HepG2 (cell line): ENCODE measurements around the gene RHAG. TPM values are rescaled to one million over a fixed set of nuclear protein-coding genes. Genes with fewer than 3 reads are reported as not detected.

ENCODE experiments used
- ATAC-seq: fragments of 200-7000 bp; cut with Tn5 transposase; 3 replicates; pipeline ENCODE4 v1.9.1; 2020; ENCODE audit warnings: mild to moderate bottlenecking, moderate library complexity
- BruUV-seq: library from RNA; stranded (reverse); fragments of 400-500 nt; replicated peaks from 2 replicates; lab custom pipeline; 2021; lab: Mats Ljungman, UMichigan
- CTCF ChIA-PET: fragments of 300-600 bp; formaldehyde crosslinking; extraction: SDS; loops from one replicate; lab custom pipeline; 2021; ENCODE audit warnings: low total read pairs, inconsistent platforms, low intra/inter-chr PET ratio; lab: Yijun Ruan, JAX
- POLR2A ChIA-PET: fragments of 350-600 bp; sonication (Branson Sonifier 250); formaldehyde crosslinking; loops from one replicate; lab custom pipeline; 2020; ENCODE audit warnings: antibody characterized with exemption, inconsistent platforms; lab: Yijun Ruan, JAX
- DNase-seq: peaks from one replicate; pipeline ENCODE4 v3.0.0-alpha.2; 2015; ENCODE audit warnings: low spot score
- FAIRE-seq: peaks from 3 replicates; lab custom pipeline; 2011; peaks lifted over from hg19 to GRCh38; lab: Jason Lieb, UNC
- H2AFZ ChIP-seq: one replicate; pipeline ENCODE4 v1.6.1; 2011; ENCODE audit warnings: low read length, inconsistent platforms
- H3K27ac ChIP-seq: fragments of 300-600 bp; 3 replicates; pipeline ENCODE4 v1.8.0; 2011; ENCODE audit warnings: mixed run types, mild to moderate bottlenecking, mixed read lengths, low read length, inconsistent platforms; ENCODE audit not compliant: insufficient read depth; ENCODE audit errors: extremely low read length
- H3K27me3 ChIP-seq, 2 experiments: fragments of 200-600 bp in 1 of 2; 2 replicates in 1 of 2; 3 replicates in 1 of 2; pipeline versions ENCODE4 v1.6.0 to v1.8.0; 2011; ENCODE audit warnings: low read length in 2 of 2, mild to moderate bottlenecking in 2 of 2, moderate library complexity in 2 of 2, inconsistent platforms in 1 of 2; ENCODE audit not compliant: insufficient read depth in 2 of 2, control insufficient read depth in 1 of 2
- H3K36me3 ChIP-seq, 2 experiments: fragments of 200-600 bp in 1 of 2; replicated peaks in 1 of 2; 2 replicates in 1 of 2; 3 replicates in 1 of 2; pipeline versions ENCODE4 v1.5.1 to v1.8.0; 2011; ENCODE audit warnings: low read length in 2 of 2, inconsistent platforms in 1 of 2; ENCODE audit not compliant: insufficient read depth in 2 of 2, control insufficient read depth in 1 of 2
- H3K4me1 ChIP-seq: 2 replicates; pipeline ENCODE4 v1.5.1; 2012; ENCODE audit warnings: low read length, inconsistent platforms; ENCODE audit not compliant: insufficient read depth
- H3K4me2 ChIP-seq: 2 replicates; pipeline ENCODE4 v1.6.0; 2011; ENCODE audit warnings: low read depth, low read length, inconsistent platforms
- H3K4me3 ChIP-seq, 3 experiments: fragments of 200-600 bp in 1 of 3; sonication (generic), shearing (Covaris generic) in 1 of 3; replicated peaks in 1 of 3; 2 replicates each; pipeline ENCODE4 v1.5.1; 2011 to 2016; ENCODE audit warnings: low read length in 3 of 3, inconsistent platforms in 2 of 3, low read depth in 2 of 3, mild to moderate bottlenecking in 2 of 3, control low read depth in 1 of 3, mixed read lengths in 1 of 3; ENCODE audit not compliant: insufficient read depth in 1 of 3
- H3K79me2 ChIP-seq: one replicate; pipeline ENCODE4 v1.6.1; 2011; ENCODE audit warnings: low read length, inconsistent platforms; ENCODE audit not compliant: insufficient read depth
- H3K9ac ChIP-seq: 2 replicates; pipeline ENCODE4 v1.6.0; 2011; ENCODE audit warnings: mild to moderate bottlenecking, low read depth, low read length, inconsistent platforms; ENCODE audit not compliant: insufficient read depth
- H3K9me3 ChIP-seq: 2 replicates; pipeline ENCODE4 v1.5.1; 2012; ENCODE audit warnings: mild to moderate bottlenecking, low read length
- H4K20me1 ChIP-seq: 2 replicates; pipeline ENCODE4 v1.6.0; 2011; ENCODE audit warnings: inconsistent platforms, mild to moderate bottlenecking, low read length, moderate library complexity; ENCODE audit not compliant: insufficient read depth
- HMGA1 ChIP-seq: sonication (generic); formaldehyde crosslinking; conservative IDR thresholded peaks from 2 replicates; pipeline ENCODE4 v1.4.0; 2020; ENCODE audit warnings: missing genetic modification reagents
- IKZF4 ChIP-seq: sonication (generic); formaldehyde crosslinking; IDR thresholded peaks from 2 replicates; pipeline ENCODE4 v1.5.1; 2020; ENCODE audit warnings: borderline replicate concordance, mild to moderate bottlenecking, low read depth, missing genetic modification reagents; ENCODE audit errors: not compliant biosample characterization
- MAFG ChIP-seq: sonication (generic); formaldehyde crosslinking; IDR thresholded peaks from 2 replicates; pipeline ENCODE4 v1.5.1; 2020; ENCODE audit warnings: mild to moderate bottlenecking, missing genetic modification reagents
- NFRKB ChIP-seq: fragments of 450-650 bp; IDR thresholded peaks from 2 replicates; pipeline ENCODE4 v1.6.1; 2017
- ZFP36L2 ChIP-seq: sonication (generic); formaldehyde crosslinking; IDR thresholded peaks from 2 replicates; pipeline ENCODE4 v1.4.0; 2020; ENCODE audit warnings: missing genetic modification reagents
- ZNF350 ChIP-seq: sonication (generic); formaldehyde crosslinking; IDR thresholded peaks from 2 replicates; pipeline ENCODE4 v1.4.0; 2020; ENCODE audit warnings: mild to moderate bottlenecking, low read depth, missing genetic modification reagents, borderline replicate concordance
- ZNF407 ChIP-seq: sonication (generic); formaldehyde crosslinking; IDR thresholded peaks from one replicate; pipeline ENCODE4 v1.5.1; 2020; ENCODE audit warnings: mild to moderate bottlenecking, missing genetic modification reagents; ENCODE audit errors: not compliant biosample characterization
- ZNF512B ChIP-seq: sonication (generic); formaldehyde crosslinking; IDR thresholded peaks from 2 replicates; pipeline ENCODE4 v1.5.1; 2020; ENCODE audit warnings: missing genetic modification reagents, mild to moderate bottlenecking, borderline replicate concordance
- ZNF570 ChIP-seq: sonication (generic); formaldehyde crosslinking; IDR thresholded peaks from 2 replicates; pipeline ENCODE4 v1.4.0; 2020; ENCODE audit warnings: mild to moderate bottlenecking, missing genetic modification reagents, borderline replicate concordance
- WGBS: methylation state at CpG from one replicate; pipeline ENCODE4 v1.1.6; 2017; ENCODE audit warnings: low lambda C conversion rate; 5-methylcytosine and 5-hydroxymethylcytosine counted together
- in situ Hi-C: cut with HindIII; loops from 2 replicates; pipeline ENCODE4 v1.10.0; 2017; ENCODE audit warnings: low pct_unique_long_range_greater_than_20kb; ENCODE audit not compliant: extremely low pct_ligation_motif_present
- intact Hi-C: fragments of 100-400 bp; cut with micrococcal nuclease; formaldehyde crosslinking; loops from one replicate; pipeline ENCODE4 v1.10.0; 2022; ENCODE audit not compliant: unreplicated experiment
- polyA plus RNA-seq, 8 experiments: library from polyadenylated mRNA; depleted of rRNA in 3 of 8; stranded (reverse) in 7 of 8; unstranded in 1 of 8; fragments of >200 nt; fragmentation: Illumina TruSeq in 4 of 8; extraction: Trizol in 4 of 8; gene quantifications; 2 replicates each; pipeline versions ENCODE4 v1.2.1 to v1.2.3, GENCODE V29; 2011 to 2016; ENCODE audit warnings: low read depth in 4 of 8, missing spikeins in 1 of 8, mixed read lengths in 1 of 8; ENCODE audit not compliant: insufficient read depth in 1 of 8
- total RNA-seq, 5 experiments: library from RNA; depleted of rRNA; stranded (reverse); fragments of >200 nt; fragmentation: Illumina TruSeq; extraction: Trizol; gene quantifications; 2 replicates each; pipeline ENCODE4 v1.2.3, GENCODE V29; 2016; ENCODE audit warnings: low read depth in 1 of 5

Gene RHAG
- total and polyA plus RNA-seq, 2 of the 13 experiments (the other 11 are each of a cell fraction or from before 2014, with no cell fraction given): not detected

GRCh38 chr6:49662231-49662891, 25.7 kb upstream of the RHAG start:
- in situ Hi-C loops (no loop called here), intact Hi-C loops (no loop called here)
- ChIA-PET CTCF (no interaction called here), POLR2A (no interaction called here)
- H4K20me1 ChIP-seq: no peaks in the 10 kb centered on the region
- H3K9ac ChIP-seq: no peak overlapping the region
- FAIRE-seq: no peak
- no peak overlapping the region for H2AFZ ChIP-seq
- ATAC-seq: no peak
- no peak overlapping the region for H3K27ac ChIP-seq
- H3K27me3 ChIP-seq: no peaks in the 10 kb centered on the region
- no TSS peak for BruUV-seq
- H3K79me2 ChIP-seq: no peaks in the 10 kb centered on the region
- no peaks in the 10 kb centered on the region for H3K4me1 ChIP-seq
- H3K4me3 ChIP-seq: no peak overlapping the region
- H3K9me3 ChIP-seq: no peaks in the 10 kb centered on the region
- 7% methylated on average over 1 of the region's 1 CpG for whole genome bisulfite sequencing
- no peaks in the 10 kb centered on the region for H3K36me3 ChIP-seq
- TF ChIP-seq ZFP36L2 (CRISPR knock-in tag) (no peak), ZNF350 (CRISPR knock-in tag) (no peak), NFRKB (no peak), ZNF570 (CRISPR knock-in tag) (no peak), HMGA1 (no peak), ZNF407 (CRISPR knock-in tag) (no peak), IKZF4 (CRISPR knock-in tag) (no peak), MAFG (CRISPR knock-in tag) (no peak), ZNF512B (no peak)
- H3K4me2 ChIP-seq: no peak overlapping the region
- no peak for DNase-seq
